ENCODE results near the gene SH3PXD2A. TPM values are rescaled to one million over a fixed set of nuclear protein-coding genes. Genes with fewer than 3 reads are reported as not detected.
A peak's percentile ranks its signal among the peaks of the same experiment; 100 is the strongest.

SH3PXD2A gene
- total RNA-seq, 2 experiments from 2014 or later, result 10.2 to 10.9 TPM

DNA sequence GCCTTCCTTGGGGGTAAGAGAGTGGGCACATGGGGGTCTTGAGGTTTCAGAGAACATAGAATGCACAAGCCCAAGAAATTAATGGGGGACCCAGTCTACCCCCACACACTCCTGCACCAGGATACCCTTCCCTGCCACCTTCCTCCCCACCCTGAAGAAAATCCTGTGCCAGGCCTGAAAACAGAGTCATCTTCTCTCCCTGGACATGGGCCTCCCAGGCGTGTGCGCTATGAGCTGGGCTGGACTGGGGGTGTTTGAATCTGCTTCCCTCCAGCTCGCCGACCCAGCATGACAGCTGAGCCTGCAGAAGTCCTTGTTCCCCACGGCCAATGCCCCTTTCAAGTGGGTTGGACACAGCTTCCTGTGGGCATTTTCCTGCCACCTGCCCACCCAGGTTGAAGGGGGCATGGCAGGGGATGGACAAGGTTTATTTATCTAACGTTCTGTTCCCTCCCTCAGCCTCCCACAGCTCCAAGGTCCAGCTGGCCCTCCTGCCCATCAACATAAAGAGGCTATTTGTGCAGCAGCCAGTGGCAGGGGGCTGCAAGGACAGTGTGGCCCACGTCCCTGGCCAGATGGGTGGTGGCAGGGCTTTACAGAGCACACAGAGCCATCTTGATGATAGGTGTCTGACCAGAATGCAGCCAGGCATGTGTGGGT lies 141.0 kb downstream of the SH3PXD2A start:
- no peak for DNase-seq
- Mint-ChIP-seq H3K27ac (no peak overlapping the region), H3K27me3 (no peaks in the 10 kb centered on the region), H3K36me3 (no peaks in the 10 kb centered on the region), H3K4me1 (peaks cover 5% of the 10 kb centered on the region), H3K4me3 (no peak overlapping the region), H3K9me3 (no peaks in the 10 kb centered on the region)

DNA sequence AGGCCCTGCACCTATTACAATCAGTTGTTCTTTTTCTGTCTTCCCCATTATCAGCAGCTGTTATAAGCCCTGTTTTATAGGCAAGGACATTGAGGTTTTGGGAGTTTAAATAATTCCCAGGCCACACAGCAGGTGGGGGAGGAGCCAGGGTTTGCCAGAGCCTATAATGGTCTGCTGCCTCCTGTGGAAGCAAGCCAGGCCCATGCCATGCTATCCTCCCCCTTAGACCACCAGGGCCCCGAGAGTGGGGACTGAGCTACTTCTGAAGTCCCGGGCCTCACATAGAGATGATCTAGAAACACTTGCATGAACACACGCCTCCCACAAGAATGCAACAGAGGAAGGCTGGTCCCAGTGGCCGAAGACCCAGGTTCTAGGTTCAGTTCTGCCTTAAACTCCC lies 141.7 kb downstream of the SH3PXD2A start:
- H3K4me3 Mint-ChIP-seq, result no peak overlapping the region
- H3K27me3 Mint-ChIP-seq, result no peaks in the 10 kb centered on the region
- H3K36me3 Mint-ChIP-seq, result no peaks in the 10 kb centered on the region
- H3K27ac Mint-ChIP-seq, result no peak overlapping the region
- DNase-seq, result no peak
- H3K4me1 Mint-ChIP-seq, result peaks cover under 1% of the 10 kb centered on the region
- H3K9me3 Mint-ChIP-seq, result no peaks in the 10 kb centered on the region

DNA sequence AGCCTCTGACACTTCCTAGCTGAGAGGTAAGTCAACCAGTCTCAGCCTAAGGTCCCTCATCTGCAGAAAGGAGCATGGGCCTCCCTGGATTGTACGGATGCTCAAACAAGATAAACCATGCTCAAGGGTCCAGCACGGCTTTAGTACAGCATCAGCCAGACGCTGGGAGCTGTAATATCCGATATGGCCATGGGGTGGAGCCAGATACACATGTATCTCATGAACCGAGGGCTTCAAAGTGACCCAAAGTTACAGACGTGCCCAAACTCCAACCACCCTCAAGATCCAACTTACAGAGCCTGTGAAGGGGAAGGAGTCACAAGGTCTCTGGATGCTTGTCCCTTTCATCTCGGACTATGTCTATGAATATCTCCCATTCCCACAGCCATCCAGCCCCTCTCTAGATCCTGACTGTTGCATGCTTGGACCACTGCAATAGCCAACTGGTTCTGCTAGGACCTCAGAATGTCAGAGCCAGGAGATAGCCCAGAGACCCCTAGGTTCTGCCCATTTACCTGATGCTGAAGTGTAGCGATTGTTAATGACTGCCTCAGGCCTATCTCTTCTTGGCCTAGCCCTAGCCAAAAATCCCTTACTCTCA lies 142.4 kb downstream of the SH3PXD2A start:
- Mint-ChIP-seq H3K9me3 (no peaks in the 10 kb centered on the region), H3K4me3 (no peak overlapping the region), H3K4me1 (no peaks in the 10 kb centered on the region), H3K27ac (no peak overlapping the region), H3K36me3 (no peaks in the 10 kb centered on the region), H3K27me3 (no peaks in the 10 kb centered on the region)
- peak; percentile 65 for DNase-seq

DNA sequence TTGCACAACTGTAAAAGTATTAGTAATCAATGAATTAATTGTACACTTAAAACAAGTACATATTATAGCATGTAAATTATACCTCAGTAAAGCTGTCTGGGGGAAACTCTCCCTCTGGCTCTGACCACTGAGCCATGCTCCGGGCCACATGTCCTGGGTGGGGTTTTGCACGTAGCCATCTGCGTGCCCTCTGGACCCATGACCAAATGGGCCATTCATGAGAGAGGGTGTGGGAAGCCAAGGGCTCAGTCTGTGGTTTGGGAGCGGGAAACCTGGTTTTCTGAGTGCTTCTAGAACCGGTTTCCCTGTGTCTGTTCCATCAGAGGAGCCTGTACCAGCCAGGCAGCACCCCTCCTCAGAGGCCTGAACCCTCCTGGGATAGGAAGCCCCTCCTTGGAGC lies 143.2 kb downstream of the SH3PXD2A start:
- no peaks in the 10 kb centered on the region for H3K9me3 Mint-ChIP-seq
- no peak for DNase-seq
- H3K27me3 Mint-ChIP-seq, result no peaks in the 10 kb centered on the region
- no peaks in the 10 kb centered on the region for H3K4me1 Mint-ChIP-seq
- no peaks in the 10 kb centered on the region for H3K36me3 Mint-ChIP-seq
- H3K4me3 Mint-ChIP-seq, result no peak overlapping the region
- no peak overlapping the region for H3K27ac Mint-ChIP-seq

DNA sequence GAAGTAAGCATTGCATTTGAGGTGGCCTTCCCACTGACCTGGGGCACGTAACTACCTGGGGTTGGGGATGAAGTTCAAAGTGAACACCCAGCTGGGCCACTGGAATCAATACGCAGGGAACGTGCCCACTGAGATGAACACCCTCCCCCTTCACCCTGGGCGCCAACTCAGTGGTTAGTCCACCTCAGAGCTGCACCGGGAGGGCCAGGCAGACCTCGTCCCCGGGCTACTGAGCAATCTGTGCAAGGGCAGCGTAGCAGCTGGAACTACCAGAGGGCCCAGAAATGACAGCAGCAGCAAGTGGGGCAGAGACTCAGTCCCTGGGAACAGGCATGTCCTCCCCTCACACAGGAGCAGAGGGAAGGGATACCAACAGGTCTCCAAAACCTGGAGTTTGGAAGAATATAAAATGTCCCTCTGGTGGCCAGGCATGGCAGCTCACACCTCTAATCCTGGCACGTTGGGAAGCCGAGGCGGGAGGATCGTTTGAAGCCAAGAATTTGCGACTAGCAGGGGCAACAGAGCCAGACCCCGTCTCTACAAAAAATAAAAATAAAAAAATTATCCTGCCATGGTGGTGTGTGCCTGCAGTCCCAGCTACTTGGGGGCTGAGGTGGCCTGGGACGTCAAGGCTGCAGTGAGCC lies 143.9 kb downstream of the SH3PXD2A start:
- H3K4me3 Mint-ChIP-seq, result no peak overlapping the region
- H3K36me3 Mint-ChIP-seq, result no peaks in the 10 kb centered on the region
- no peaks in the 10 kb centered on the region for H3K4me1 Mint-ChIP-seq
- DNase-seq, result no peak
- no peaks in the 10 kb centered on the region for H3K9me3 Mint-ChIP-seq
- no peaks in the 10 kb centered on the region for H3K27me3 Mint-ChIP-seq
- H3K27ac Mint-ChIP-seq, result no peak overlapping the region

DNA sequence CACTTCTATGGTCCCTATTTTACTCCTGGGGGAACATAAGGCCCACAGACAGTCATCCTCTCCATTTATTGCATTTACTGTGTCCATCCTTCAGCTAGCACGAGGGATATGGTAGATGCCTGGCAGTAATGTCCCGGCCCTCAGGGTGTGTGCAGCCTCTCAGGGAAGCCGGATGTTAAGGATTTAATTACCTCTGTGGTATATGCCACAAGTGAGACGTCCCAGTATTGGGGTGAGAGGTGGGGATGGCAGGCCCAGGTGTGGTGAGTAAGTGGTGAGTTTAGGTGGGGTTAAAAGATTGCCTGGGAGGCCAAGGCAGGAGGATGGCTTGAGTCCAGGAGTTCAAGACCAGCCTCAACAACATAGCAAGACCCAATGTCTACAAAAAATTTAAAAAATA lies 144.9 kb downstream of the SH3PXD2A start:
- DNase-seq, result no peak
- no peaks in the 10 kb centered on the region for H3K36me3 Mint-ChIP-seq
- no peaks in the 10 kb centered on the region for H3K9me3 Mint-ChIP-seq
- no peaks in the 10 kb centered on the region for H3K4me1 Mint-ChIP-seq
- H3K27me3 Mint-ChIP-seq, result no peaks in the 10 kb centered on the region
- H3K27ac Mint-ChIP-seq, result no peak overlapping the region
- H3K4me3 Mint-ChIP-seq, result no peak overlapping the region

DNA sequence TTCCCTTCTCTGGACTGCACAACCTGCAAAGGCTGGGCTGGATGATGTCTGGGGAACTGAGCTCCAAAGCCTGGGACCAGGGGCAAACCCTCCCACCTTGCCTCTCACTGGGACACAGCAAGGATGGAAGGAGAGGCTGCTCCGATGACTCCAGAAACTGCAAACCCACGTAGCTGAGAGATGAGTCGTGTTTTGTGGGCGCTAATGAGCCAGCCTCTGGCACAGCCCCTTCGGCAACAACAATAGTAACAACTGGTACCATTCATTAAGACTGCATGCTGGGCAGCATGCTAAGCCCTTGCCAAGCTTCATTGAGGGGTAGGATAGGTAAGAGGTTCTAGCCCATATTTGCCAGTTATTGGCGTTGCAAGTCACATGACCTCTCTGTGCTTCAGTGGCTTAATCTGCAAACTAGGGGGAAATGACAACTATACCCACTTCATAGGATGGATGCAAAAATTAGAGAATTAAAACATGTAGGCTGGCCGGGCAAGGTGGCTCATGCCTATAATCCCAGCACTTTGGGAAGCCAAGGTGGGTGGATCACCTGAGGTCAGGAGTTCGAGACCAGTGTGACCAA lies 145.9 kb downstream of the SH3PXD2A start:
- no peak overlapping the region for H3K4me3 Mint-ChIP-seq
- no peaks in the 10 kb centered on the region for H3K9me3 Mint-ChIP-seq
- no peaks in the 10 kb centered on the region for H3K4me1 Mint-ChIP-seq
- H3K27ac Mint-ChIP-seq, result no peak overlapping the region
- no peaks in the 10 kb centered on the region for H3K27me3 Mint-ChIP-seq
- H3K36me3 Mint-ChIP-seq, result no peaks in the 10 kb centered on the region
- no peak for DNase-seq

DNA sequence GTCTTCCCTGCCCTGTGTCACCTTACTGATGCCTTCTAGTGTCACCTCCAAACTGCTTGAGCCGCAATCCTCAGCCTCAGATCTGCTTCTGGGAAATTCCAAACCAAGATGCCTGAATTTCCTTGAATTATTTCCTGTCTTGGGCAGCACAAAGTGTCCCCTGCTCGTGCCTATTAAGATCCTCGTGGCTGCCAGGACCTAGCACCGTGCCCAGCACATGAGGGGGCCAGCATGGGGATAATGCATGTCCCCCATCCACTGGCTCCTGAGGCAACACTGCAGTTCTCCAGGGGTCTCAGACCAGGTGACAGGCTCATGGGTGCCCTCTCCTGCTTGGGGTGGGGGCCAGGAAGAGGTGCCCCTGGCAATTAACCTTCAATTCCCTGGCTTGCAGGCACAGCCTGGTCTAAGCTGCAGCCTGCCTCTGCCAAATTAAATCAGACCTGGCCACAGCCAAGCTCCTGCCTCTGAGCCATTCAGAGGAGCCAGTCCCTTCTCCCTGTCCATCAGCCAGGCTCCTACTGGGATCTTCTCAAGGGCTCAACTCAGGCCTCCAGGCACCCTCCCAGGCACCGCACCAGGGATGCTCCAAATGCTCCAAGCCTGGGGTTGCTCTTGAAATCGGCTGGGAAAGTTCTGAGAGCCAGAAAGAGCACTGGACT lies 146.6 kb downstream of the SH3PXD2A start:
- Mint-ChIP-seq H3K4me3 (no peak overlapping the region), H3K9me3 (no peaks in the 10 kb centered on the region), H3K36me3 (no peaks in the 10 kb centered on the region), H3K27me3 (no peaks in the 10 kb centered on the region), H3K4me1 (peaks cover 2% of the 10 kb centered on the region), H3K27ac (no peak overlapping the region)
- no peak for DNase-seq

DNA sequence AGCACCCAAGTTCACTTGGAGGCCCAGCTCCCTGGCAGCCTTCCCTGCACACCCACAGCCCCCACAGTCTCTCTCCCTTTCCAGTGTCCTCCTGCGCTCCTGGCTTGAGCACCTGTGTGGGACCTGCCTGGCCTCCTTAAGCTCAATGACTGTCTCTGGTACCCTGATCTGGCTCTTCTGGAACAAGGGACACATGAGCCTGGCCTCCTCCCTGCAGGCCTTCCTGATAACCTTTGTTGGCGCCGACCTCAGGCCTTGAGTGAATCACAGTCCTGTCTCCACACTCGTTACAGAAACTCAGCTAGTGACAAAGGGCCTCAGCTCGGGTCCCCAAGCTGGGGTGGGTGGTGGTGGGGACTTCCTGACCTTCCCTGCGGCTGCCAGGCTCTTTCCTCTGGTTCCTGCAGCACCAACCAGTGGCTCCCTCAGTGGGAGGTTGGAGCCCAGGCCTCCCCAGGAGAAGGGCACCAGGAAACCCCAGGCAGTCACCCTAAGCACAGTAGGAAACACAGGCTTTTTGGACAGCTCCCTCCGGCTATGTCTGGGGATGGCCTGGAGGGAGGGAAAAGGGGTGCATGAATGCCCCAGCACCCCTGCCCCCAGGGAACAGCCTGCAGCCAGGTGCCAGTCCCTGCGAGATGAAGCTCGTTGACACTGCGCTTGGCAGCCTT lies 147.3 kb downstream of the SH3PXD2A start:
- no peaks in the 10 kb centered on the region for H3K36me3 Mint-ChIP-seq
- H3K27ac Mint-ChIP-seq, result no peak overlapping the region
- H3K9me3 Mint-ChIP-seq, result no peaks in the 10 kb centered on the region
- no peaks in the 10 kb centered on the region for H3K27me3 Mint-ChIP-seq
- H3K4me3 Mint-ChIP-seq, result no peak overlapping the region
- H3K4me1 Mint-ChIP-seq, result peaks cover 2% of the 10 kb centered on the region
- no peak for DNase-seq

DNA sequence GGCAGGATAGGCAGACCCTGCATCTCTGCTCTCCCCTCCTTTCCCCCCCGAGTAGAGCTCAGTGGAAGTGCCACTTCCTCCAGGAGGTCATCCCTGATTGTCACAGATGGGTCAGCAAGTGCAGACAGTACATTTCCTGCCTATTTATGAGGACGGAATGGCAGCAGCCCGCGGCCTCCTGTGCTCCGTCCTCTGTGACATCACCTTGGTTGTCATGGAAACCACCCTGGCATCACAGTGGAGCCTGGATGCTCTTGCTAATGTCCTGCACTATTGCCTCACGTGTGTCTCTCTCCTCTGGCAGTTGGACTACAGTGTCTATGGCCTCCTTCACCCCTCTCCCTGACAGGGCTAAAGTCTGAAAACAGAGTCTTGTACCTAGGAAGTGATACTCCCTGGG lies 148.6 kb downstream of the SH3PXD2A start:
- Mint-ChIP-seq H3K4me3 (no peak overlapping the region), H3K27ac (no peak overlapping the region), H3K4me1 (peaks cover 2% of the 10 kb centered on the region), H3K9me3 (no peaks in the 10 kb centered on the region), H3K27me3 (no peaks in the 10 kb centered on the region), H3K36me3 (no peaks in the 10 kb centered on the region)
- no peak for DNase-seq

DNA sequence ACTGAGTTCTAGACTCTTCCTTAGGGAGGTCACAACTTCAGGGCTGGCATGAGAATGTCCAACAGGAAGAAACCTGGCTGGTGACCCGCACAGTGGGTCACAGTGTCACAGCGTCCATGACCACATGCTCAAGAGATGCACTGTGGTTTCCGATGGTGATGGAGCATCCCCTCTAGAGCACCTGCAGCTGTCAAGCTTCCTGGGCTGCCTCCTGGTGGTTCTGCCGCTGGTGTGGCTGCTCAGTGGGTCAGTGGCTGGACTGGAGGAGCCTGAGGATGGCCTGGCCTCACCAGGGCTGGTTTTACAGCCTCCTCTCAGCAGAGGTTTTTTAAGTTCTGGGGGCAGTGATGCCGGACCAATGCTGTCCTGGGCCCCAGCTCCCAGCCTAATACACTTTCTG lies 149.3 kb downstream of the SH3PXD2A start:
- Mint-ChIP-seq H3K36me3 (no peaks in the 10 kb centered on the region), H3K9me3 (no peaks in the 10 kb centered on the region), H3K27ac (no peak overlapping the region), H3K4me3 (no peak overlapping the region), H3K27me3 (no peaks in the 10 kb centered on the region), H3K4me1 (peaks cover 2% of the 10 kb centered on the region)
- no peak for DNase-seq

DNA sequence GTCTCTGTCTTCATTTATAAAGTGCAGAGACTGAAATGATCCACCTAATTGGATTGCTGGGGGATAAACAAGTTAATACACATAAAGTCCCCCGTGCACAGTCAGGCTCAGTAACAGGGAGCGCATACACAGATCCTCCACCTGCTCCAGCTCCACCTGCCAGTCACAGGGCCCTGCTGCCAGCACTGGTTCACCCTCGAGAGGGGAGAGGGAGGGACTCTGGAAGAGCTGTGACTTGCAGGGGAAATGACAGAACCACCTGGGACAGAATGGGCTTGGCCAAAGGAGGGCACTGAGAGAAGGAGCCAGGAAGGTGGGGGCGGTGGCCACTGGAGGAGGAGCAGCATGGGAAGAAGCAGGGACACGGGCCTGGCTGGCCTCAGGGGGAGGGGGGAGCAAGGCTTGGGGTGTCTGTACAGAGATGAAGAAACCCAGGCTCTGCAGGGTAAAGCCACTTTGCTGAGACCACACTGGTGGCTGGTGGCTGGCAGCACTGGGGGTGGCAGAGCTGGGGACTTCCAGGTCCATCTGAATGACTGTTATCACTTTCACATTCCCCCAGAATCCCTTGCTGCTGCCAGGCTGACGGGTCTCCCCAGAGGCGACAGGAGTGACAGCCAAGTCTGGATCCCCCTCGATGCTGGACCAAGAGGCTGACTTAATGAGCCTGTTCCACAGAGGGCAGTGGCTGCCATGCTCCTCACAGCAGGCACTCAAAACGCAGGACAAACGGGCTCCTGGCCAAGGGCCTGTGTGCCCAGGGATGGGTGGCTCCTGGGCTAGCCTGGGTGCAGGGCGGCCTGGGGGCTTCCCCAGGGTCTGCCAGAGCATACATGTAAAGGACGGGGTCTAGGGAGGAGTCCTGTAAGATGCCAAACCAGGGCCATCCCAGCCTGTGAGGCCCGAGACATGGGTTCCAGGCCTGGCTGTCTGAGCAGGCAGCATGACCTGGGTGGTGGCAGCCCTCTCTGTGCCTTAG lies 151.1 kb downstream of the SH3PXD2A start:
- DNase-seq, result no peak
- no peaks in the 10 kb centered on the region for H3K36me3 Mint-ChIP-seq
- peaks cover 2% of the 10 kb centered on the region for H3K4me1 Mint-ChIP-seq
- no peak overlapping the region for H3K27ac Mint-ChIP-seq
- H3K27me3 Mint-ChIP-seq, result no peaks in the 10 kb centered on the region
- H3K4me3 Mint-ChIP-seq, result no peak overlapping the region
- no peaks in the 10 kb centered on the region for H3K9me3 Mint-ChIP-seq

DNA sequence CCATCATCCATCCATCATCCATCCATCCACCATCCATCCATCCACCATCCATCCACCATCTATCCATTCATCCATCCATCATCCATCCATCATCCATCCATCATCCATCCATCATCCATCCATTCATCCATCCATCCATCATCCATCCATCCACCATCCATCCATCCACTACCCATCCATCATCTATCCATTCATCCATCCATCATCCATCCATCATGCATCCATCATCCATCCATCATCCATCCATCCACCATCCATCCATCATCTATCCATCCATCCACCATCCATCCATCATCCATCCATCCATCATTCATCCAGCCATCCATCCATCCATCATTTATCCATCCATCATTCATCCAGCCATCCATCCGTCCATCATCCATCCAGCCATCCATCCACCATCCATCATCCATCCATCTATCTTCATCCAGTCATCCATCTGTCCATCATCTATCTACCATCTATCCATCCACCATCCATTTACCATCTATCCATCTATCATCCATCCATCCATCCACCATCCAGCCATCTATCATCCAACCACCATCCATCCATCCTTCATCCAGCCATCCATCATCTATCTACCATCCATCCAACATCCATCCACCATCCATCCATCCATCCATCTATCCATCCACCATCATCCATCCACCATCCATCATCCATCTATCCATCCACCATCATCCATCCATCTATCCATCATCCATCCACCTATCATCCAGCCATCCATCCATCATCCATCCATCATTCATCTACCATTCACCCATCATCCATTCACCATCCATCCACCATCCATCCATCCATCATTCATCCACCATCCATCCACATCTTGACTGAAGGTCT lies 153.8 kb downstream of the SH3PXD2A start:
- H3K36me3 Mint-ChIP-seq, result no peaks in the 10 kb centered on the region
- H3K27me3 Mint-ChIP-seq, result no peaks in the 10 kb centered on the region
- DNase-seq, result no peak
- H3K27ac Mint-ChIP-seq, result no peak overlapping the region
- no peaks in the 10 kb centered on the region for H3K9me3 Mint-ChIP-seq
- no peak overlapping the region for H3K4me3 Mint-ChIP-seq
- H3K4me1 Mint-ChIP-seq, result peaks cover 2% of the 10 kb centered on the region
